Stimulated activated CD4-positive, alpha-beta T cell treated with anti-CD3 and anti-CD28 coated beads, Interleukin-15, amount 100 ng/mL, for 48 hours (primary cell): ENCODE results near the gene IFITM2.
"Not testable (repeated sequence)": the region's sequence is repeated elsewhere in the genome, so short reads cannot be mapped to it uniquely, and the experiment has no call there.

ENCODE experiments used
- DNase-seq, 2 donors: peaks; one replicate each; pipeline ENCODE4 v3.0.0-alpha.2; 2020; ENCODE audit warnings: low read depth in 2 of 2

The IFITM2 gene

GRCh38 chr11:325796-326591 is 18.4 kb downstream of the IFITM2 start:
- no peak for DNase-seq

- DNase-seq = no peak
These were observed 18.9 kb downstream of the IFITM2 start for GRCh38 chr11:326592-326841.

- peak in 1 of 2 donors; percentile 53 for DNase-seq
These were observed 19.4 kb downstream of the IFITM2 start for GRCh38 chr11:326842-327580.

- DNase-seq = no peak
These were observed 19.9 kb downstream of the IFITM2 start for GRCh38 chr11:327581-327923.

- DNase-seq = no peak
These were observed 20.4 kb downstream of the IFITM2 start for GRCh38 chr11:328012-328411.

GRCh38 chr11:328516-329100 is 21.0 kb downstream of the IFITM2 start:
- DNase-seq = not testable (repeated sequence)

GRCh38 chr11:329886-330253 is 22.3 kb downstream of the IFITM2 start:
- no peak for DNase-seq

GRCh38 chr11:330307-330693 is 22.7 kb downstream of the IFITM2 start:
- DNase-seq = no peak

- no peak for DNase-seq
These were observed 23.2 kb downstream of the IFITM2 start for GRCh38 chr11:330694-331357.

- DNase-seq = no peak
These were observed 23.9 kb downstream of the IFITM2 start for GRCh38 chr11:331358-332060.

- DNase-seq = no peak
These were observed 25.2 kb downstream of the IFITM2 start for GRCh38 chr11:332651-333480.

GRCh38 chr11:333616-334263 is 26.1 kb downstream of the IFITM2 start:
- not testable (repeated sequence) for DNase-seq

- DNase-seq = no peak
These were observed 26.8 kb downstream of the IFITM2 start for GRCh38 chr11:334264-334994.

- DNase-seq = no peak
These were observed 28.4 kb downstream of the IFITM2 start for GRCh38 chr11:335779-336658.

GRCh38 chr11:336659-337198 is 29.1 kb downstream of the IFITM2 start:
- DNase-seq = no peak

- DNase-seq = no peak
These were observed 30.1 kb downstream of the IFITM2 start for GRCh38 chr11:337711-338110.

- no peak for DNase-seq
These were observed 32.3 kb downstream of the IFITM2 start for GRCh38 chr11:339963-340362.
